Measurements from ENCODE around the gene CLASRP.

DNA sequence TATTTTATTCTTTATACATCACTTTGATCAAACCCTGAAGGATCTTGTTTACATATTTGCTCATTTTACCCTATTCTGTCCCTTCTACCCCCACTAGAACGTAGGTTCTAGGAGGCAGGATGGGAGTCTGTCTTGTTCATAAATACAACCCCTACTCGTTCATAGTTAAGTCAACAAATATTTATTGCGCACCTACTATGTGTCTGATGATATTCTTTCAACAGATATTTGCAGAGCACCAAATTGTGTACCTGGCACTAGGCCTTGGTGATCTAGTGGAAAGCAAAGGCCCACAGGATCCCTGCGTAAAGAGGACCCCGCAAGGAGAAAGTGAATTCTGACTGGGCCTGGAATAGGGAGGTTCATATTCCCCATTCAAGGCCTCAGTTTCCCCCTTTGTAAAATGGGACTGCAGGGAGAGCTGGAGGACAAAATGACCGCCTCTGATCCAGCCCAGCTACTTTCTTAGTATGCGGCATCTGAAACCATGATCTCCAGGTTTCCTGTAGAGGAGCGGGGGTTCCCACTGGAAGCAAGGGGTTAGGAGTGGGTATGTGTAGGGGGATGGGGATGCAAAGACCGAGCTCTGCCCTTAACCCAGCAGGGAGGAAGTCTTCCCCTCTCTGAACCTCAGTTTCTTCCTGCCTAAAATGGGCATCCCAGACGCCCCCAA, 39.7 kb downstream of the CLASRP start:
- TF ChIP-seq, protein P1, sequence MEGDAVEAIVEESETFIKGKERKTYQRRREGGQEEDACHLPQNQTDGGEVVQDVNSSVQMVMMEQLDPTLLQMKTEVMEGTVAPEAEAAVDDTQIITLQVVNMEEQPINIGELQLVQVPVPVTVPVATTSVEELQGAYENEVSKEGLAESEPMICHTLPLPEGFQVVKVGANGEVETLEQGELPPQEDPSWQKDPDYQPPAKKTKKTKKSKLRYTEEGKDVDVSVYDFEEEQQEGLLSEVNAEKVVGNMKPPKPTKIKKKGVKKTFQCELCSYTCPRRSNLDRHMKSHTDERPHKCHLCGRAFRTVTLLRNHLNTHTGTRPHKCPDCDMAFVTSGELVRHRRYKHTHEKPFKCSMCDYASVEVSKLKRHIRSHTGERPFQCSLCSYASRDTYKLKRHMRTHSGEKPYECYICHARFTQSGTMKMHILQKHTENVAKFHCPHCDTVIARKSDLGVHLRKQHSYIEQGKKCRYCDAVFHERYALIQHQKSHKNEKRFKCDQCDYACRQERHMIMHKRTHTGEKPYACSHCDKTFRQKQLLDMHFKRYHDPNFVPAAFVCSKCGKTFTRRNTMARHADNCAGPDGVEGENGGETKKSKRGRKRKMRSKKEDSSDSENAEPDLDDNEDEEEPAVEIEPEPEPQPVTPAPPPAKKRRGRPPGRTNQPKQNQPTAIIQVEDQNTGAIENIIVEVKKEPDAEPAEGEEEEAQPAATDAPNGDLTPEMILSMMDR (IDR thresholded peaks at IDR 0.05) = no peak
- no peak for TF ChIP-seq POLR2AphosphoS5 (IDR thresholded peaks at IDR 0.05)

Data from breast epithelium (tissue), 3 donors.